HG03045 (cell line): Measurements from ENCODE around the gene H1-8.
"Not testable (repeated sequence)": the region's sequence is repeated elsewhere in the genome, so short reads cannot be mapped to it uniquely, and the experiment has no call there.

Experiments used
- ATAC-seq: cut with Tn5 transposase; IDR thresholded peaks from one replicate; pipeline ENCODE4 v1.9.1; 2021; ENCODE audit warnings: mild to moderate bottlenecking, moderate library complexity; ENCODE audit not compliant: unreplicated experiment

H1-8 gene

GRCh38 chr3:129531699-129532098 is 11.3 kb upstream of the H1-8 start:
- ATAC-seq: no peak

- no peak for ATAC-seq
These were observed 10.7 kb upstream of the H1-8 start for GRCh38 chr3:129532261-129532660.

GRCh38 chr3:129533406-129533805 is 9.6 kb upstream of the H1-8 start:
- ATAC-seq: no peak

- no peak for ATAC-seq
These were observed 8.4 kb upstream of the H1-8 start for GRCh38 chr3:129534428-129535027.

- no peak for ATAC-seq
These were observed 7.9 kb upstream of the H1-8 start for GRCh38 chr3:129535075-129535474.

GRCh38 chr3:129536374-129536667 is 6.7 kb upstream of the H1-8 start:
- no peak for ATAC-seq

GRCh38 chr3:129536804-129537203 is 6.2 kb upstream of the H1-8 start:
- ATAC-seq: no peak

GRCh38 chr3:129539206-129539605 is 3.8 kb upstream of the H1-8 start:
- no peak for ATAC-seq

- ATAC-seq: no peak
These were observed 2.0 kb upstream of the H1-8 start for GRCh38 chr3:129540776-129541516.

- no peak for ATAC-seq
These were observed 228 bp upstream of the H1-8 start for GRCh38 chr3:129542747-129543146.

- no peak for ATAC-seq
These were observed 1.0 kb downstream of the H1-8 start for GRCh38 chr3:129543999-129544398.

- not testable (repeated sequence) for ATAC-seq
These were observed 3.0 kb downstream of the H1-8 start for GRCh38 chr3:129545951-129546350.

GRCh38 chr3:129547241-129547640 is 4.3 kb downstream of the H1-8 start:
- no peak for ATAC-seq

- no peak for ATAC-seq
These were observed 5.4 kb downstream of the H1-8 start for GRCh38 chr3:129548104-129548965.

GRCh38 chr3:129549006-129549800 is 6.2 kb downstream of the H1-8 start:
- ATAC-seq: no peak

GRCh38 chr3:129549805-129550204 is 6.8 kb downstream of the H1-8 start:
- ATAC-seq: no peak

GRCh38 chr3:129552287-129553050 is 9.5 kb downstream of the H1-8 start:
- ATAC-seq: no peak

- ATAC-seq: no peak
These were observed 10.2 kb downstream of the H1-8 start for GRCh38 chr3:129553171-129553570.

GRCh38 chr3:129553719-129554118 is 10.7 kb downstream of the H1-8 start:
- ATAC-seq: no peak

- ATAC-seq: no peak
These were observed 11.6 kb downstream of the H1-8 start for GRCh38 chr3:129554356-129555152.
